ENCODE data around the gene ZNF438.

DNA sequence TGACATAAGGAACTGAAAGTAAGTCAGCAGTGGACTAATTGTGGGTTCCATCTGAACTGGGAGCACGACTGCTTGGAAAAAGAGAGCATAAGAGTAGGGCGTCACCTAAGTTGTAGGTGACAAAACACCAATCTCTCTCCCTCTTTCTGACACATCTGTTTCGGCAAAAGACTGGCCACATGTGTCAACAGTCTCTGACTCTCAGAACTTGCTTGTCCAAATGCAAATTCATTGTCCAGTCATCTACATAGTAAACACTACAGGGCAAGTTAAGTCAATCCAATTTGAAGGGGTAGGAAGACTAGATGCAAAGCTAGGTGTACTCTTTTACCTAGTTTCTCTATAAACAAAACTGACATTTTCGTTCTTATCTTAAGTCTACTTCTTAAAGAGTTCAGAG, 87.7 kb downstream of the ZNF438 start:
- TF ChIP-seq, protein P1, sequence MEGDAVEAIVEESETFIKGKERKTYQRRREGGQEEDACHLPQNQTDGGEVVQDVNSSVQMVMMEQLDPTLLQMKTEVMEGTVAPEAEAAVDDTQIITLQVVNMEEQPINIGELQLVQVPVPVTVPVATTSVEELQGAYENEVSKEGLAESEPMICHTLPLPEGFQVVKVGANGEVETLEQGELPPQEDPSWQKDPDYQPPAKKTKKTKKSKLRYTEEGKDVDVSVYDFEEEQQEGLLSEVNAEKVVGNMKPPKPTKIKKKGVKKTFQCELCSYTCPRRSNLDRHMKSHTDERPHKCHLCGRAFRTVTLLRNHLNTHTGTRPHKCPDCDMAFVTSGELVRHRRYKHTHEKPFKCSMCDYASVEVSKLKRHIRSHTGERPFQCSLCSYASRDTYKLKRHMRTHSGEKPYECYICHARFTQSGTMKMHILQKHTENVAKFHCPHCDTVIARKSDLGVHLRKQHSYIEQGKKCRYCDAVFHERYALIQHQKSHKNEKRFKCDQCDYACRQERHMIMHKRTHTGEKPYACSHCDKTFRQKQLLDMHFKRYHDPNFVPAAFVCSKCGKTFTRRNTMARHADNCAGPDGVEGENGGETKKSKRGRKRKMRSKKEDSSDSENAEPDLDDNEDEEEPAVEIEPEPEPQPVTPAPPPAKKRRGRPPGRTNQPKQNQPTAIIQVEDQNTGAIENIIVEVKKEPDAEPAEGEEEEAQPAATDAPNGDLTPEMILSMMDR (conservative IDR thresholded peaks at IDR 0.05 in 1 of 2, IDR thresholded peaks at IDR 0.05 in 1 of 2; ENCODE audit: low read depth in 1 of 2, low read length in 2 of 2) = no peak
- no peak for TF ChIP-seq EZH2 (IDR thresholded peaks at IDR 0.05; ENCODE audit: low read length, missing control alignments)
